Activated T-cell treated with anti-CD3 and anti-CD28 coated beads for 24 hours (primary cell): ENCODE measurements around the gene RALGAPB.
"Not testable (repeated sequence)": the region's sequence is repeated elsewhere in the genome, so short reads cannot be mapped to it uniquely, and the experiment has no call there.

ENCODE experiments used
- DNase-seq: peaks from one replicate; pipeline ENCODE4 v3.0.0-alpha.2; 2020; ENCODE audit warnings: low read depth

The RALGAPB gene

GRCh38 chr20:38472513-38473366, at the start of gene RALGAPB:
TSS of gene RALGAPB (plus strand) at chr20:38472843. CDS start at chr20:38488433, 15,590 bp downstream.
- peak; percentile 96 for DNase-seq

- no peak for DNase-seq
Observed at GRCh38 chr20:38423541-38423940, 49.1 kb upstream of the RALGAPB start.

GRCh38 chr20:38424401-38424800, 48.2 kb upstream of the RALGAPB start:
- no peak for DNase-seq

GRCh38 chr20:38426006-38426897, 46.4 kb upstream of the RALGAPB start:
- peak; percentile 37 for DNase-seq

GRCh38 chr20:38427655-38428023, 45.0 kb upstream of the RALGAPB start:
- DNase-seq, result no peak

- no peak for DNase-seq
Observed at GRCh38 chr20:38428800-38429199, 43.8 kb upstream of the RALGAPB start.

GRCh38 chr20:38429301-38429700, 43.3 kb upstream of the RALGAPB start:
- DNase-seq, result no peak

- DNase-seq, result no peak
Observed at GRCh38 chr20:38430679-38431325, 41.8 kb upstream of the RALGAPB start.

GRCh38 chr20:38432292-38432691, 40.4 kb upstream of the RALGAPB start:
- DNase-seq, result no peak

- DNase-seq, result not testable (repeated sequence)
Observed at GRCh38 chr20:38432870-38433269, 39.8 kb upstream of the RALGAPB start.

- DNase-seq, result no peak
Observed at GRCh38 chr20:38433304-38433972, 39.2 kb upstream of the RALGAPB start.

GRCh38 chr20:38434301-38434741, 38.3 kb upstream of the RALGAPB start:
- DNase-seq, result no peak

- peak; percentile 81 for DNase-seq
Observed at GRCh38 chr20:38434770-38435554, 37.7 kb upstream of the RALGAPB start, which contains the start of gene SNHG17. TSS of gene SNHG17 (minus strand) at chr20:38435328.

GRCh38 chr20:38435555-38435939, 37.1 kb upstream of the RALGAPB start:
- no peak for DNase-seq

- no peak for DNase-seq
Observed at GRCh38 chr20:38437796-38438195, 34.8 kb upstream of the RALGAPB start.

- DNase-seq, result not testable (repeated sequence)
Observed at GRCh38 chr20:38441110-38441509, 31.5 kb upstream of the RALGAPB start.

GRCh38 chr20:38441916-38442315, 30.7 kb upstream of the RALGAPB start:
- DNase-seq, result no peak

- DNase-seq, result no peak
Observed at GRCh38 chr20:38445381-38445796, 27.3 kb upstream of the RALGAPB start.

GRCh38 chr20:38445901-38446425, 26.7 kb upstream of the RALGAPB start:
- no peak for DNase-seq

GRCh38 chr20:38446441-38447209, 26.0 kb upstream of the RALGAPB start:
- peak; percentile 89 for DNase-seq
